Right atrium auricular region (tissue), 2 donors: ENCODE measurements around the gene SRSF7. TPM values are rescaled to one million over a fixed set of nuclear protein-coding genes. Genes with fewer than 3 reads are reported as not detected.
"Not testable (repeated sequence)": the region's sequence is repeated elsewhere in the genome, so short reads cannot be mapped to it uniquely, and the experiment has no call there.

Experiments
- DNase-seq: peaks from one replicate; pipeline ENCODE4 v3.0.0-alpha.2; 2019; ENCODE audit warnings: low spot score
- H3K27ac ChIP-seq, 2 donors: fragments of 200-600 bp; sonication (generic); 1 replicate in 1 of 2; 2 replicates in 1 of 2; pipeline ENCODE4 v1.5.1; 2016 to 2019
- H3K27me3 ChIP-seq, 2 donors: fragments of 200-600 bp; sonication (generic); one replicate each; pipeline versions ENCODE4 v1.5.1 to v1.6.0; 2017 to 2019
- H3K36me3 ChIP-seq: fragments of 200-600 bp; sonication (generic); one replicate; pipeline ENCODE4 v1.5.1; 2016
- H3K4me1 ChIP-seq, 2 donors: fragments of 200-600 bp; sonication (generic); one replicate each; pipeline versions ENCODE4 v1.5.1 to v1.6.0; 2017 to 2019
- H3K4me3 ChIP-seq, 2 donors: fragments of 200-600 bp; sonication (generic); 1 replicate in 1 of 2; 2 replicates in 1 of 2; pipeline ENCODE4 v1.5.1; 2017 to 2019; ENCODE audit warnings: mild to moderate bottlenecking in 1 of 2, moderate library complexity in 1 of 2
- H3K9me3 ChIP-seq, 2 donors: fragments of 200-600 bp; sonication (generic); one replicate each; pipeline ENCODE4 v1.5.1; 2019
- total RNA-seq, 2 donors: library from RNA; depleted of rRNA; stranded (reverse); fragments of >200 nt; gene quantifications; one replicate each; pipeline ENCODE4 v1.1.0, GENCODE V29; 2016
- TF ChIP-seq, protein P1 (sequence below), 2 donors: fragments of 200-600 bp; sonication (generic); IDR thresholded peaks; one replicate each; pipeline ENCODE4 v1.5.1; 2019; ENCODE audit warnings: antibody characterized with exemption in 2 of 2

The SRSF7 gene
- total RNA-seq, 2 donors from 2014 or later = 32.1 to 44.3 TPM

DNA sequence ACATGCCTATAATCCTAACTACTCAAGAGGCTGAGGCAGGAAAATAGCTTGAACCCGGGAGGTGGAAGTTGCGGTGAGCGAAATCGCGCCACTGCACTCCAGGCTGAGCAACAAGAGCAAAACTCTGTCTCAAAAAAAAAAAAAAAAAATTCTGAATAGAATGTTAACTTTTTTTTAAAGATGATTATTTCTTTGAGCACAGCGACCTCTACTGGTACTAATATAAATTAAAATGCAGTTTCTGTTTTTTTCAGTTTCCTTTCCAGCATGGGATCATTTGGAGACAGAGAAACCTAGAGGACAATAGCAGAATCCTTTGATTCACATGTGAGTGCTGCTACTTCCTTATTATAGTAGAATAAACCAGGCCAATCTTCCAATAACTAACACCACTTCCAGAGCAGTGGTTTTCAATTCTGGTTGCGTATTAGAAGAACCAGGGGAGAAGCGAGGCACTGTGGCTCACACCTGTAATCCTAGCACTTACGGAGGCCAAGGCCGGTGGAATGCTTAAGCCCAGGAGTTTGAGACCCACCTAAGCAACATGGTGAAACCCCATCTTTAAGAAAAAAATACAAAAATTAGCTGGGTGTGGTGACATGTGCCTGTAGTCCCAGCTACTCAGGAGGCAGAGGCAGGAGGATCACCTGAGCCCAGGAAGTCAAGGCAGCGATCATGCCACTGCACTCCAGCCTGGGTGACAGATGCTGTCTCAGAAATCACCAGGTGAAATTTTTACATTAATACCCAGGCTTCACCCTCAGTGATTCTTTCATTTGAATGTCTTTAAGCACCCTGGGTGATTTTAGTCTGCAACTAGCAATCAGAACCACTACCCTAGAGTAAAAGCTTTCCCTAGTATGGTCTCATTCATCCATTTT is 10.1 kb downstream of the SRSF7 start:
- Histone ChIP-seq H3K27me3 (no peaks in the 10 kb centered on the region), H3K36me3 (peaks cover 66% of the 10 kb centered on the region), H3K27ac (peak overlapping the region; percentile 57 to 63), H3K9me3 (no peaks in the 10 kb centered on the region), H3K4me3 (no peak overlapping the region), H3K4me1 (peaks cover 0 to 43% of the 10 kb centered on the region in 2 donors)
- TF ChIP-seq, protein P1, sequence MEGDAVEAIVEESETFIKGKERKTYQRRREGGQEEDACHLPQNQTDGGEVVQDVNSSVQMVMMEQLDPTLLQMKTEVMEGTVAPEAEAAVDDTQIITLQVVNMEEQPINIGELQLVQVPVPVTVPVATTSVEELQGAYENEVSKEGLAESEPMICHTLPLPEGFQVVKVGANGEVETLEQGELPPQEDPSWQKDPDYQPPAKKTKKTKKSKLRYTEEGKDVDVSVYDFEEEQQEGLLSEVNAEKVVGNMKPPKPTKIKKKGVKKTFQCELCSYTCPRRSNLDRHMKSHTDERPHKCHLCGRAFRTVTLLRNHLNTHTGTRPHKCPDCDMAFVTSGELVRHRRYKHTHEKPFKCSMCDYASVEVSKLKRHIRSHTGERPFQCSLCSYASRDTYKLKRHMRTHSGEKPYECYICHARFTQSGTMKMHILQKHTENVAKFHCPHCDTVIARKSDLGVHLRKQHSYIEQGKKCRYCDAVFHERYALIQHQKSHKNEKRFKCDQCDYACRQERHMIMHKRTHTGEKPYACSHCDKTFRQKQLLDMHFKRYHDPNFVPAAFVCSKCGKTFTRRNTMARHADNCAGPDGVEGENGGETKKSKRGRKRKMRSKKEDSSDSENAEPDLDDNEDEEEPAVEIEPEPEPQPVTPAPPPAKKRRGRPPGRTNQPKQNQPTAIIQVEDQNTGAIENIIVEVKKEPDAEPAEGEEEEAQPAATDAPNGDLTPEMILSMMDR (IDR thresholded peaks at IDR 0.05) = peak; percentile 29 to 77
- peak; percentile 57 for DNase-seq

DNA sequence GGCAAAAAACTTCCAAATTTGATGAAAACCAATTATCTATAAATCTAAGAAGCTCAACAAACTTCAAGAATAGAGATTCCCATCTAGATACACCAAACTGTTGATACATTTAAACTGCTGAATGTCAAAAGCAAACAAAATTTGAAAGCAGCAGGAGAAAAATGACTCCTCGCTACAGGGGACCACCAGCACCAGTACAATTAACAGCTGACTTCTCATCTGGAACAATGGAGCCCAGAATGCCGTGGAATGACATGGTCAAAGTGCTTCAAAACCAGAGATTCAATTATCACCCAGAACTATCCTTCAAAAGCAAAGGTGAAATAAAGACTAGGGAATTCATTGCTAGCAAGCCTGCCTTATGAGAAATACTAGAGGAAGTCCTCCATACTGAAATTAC is 11.6 kb downstream of the SRSF7 start:
- Histone ChIP-seq H3K27me3 (no peaks in the 10 kb centered on the region), H3K4me3 (no peak overlapping the region), H3K9me3 (no peaks in the 10 kb centered on the region), H3K36me3 (peaks cover 50% of the 10 kb centered on the region), H3K27ac (no peak overlapping the region), H3K4me1 (peaks cover 0 to 48% of the 10 kb centered on the region in 2 donors)
- TF ChIP-seq, protein P1 (IDR thresholded peaks at IDR 0.05) = no peak
- peak; percentile 38 for DNase-seq

DNA sequence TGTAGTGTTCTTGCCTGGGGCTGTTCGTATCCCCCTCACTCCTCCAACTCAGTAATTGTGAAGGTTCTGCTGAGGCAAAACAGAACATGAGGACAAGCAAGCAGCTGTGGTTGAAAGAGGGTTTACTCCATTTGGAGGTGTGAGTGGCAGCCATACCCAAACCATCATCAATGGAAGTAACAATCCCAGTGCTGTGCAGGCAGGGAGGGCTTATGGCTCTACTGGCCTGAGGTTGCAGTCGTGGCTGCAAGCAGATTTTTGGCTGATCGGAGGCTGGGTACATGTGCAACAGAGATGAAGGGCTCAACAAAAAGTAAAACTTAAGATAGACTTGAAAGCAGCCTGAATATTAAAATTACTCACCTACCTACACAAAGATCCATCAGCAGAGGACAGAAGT is 13.2 kb downstream of the SRSF7 start:
- Histone ChIP-seq H3K4me3 (no peak overlapping the region), H3K9me3 (no peaks in the 10 kb centered on the region), H3K36me3 (peaks cover 45% of the 10 kb centered on the region), H3K27me3 (no peaks in the 10 kb centered on the region), H3K27ac (peak overlapping the region; percentile 35 to 59), H3K4me1 (peaks cover 0 to 32% of the 10 kb centered on the region in 2 donors)
- peak; percentile 50 for DNase-seq
- TF ChIP-seq, protein P1 (IDR thresholded peaks at IDR 0.05) = no peak

DNA sequence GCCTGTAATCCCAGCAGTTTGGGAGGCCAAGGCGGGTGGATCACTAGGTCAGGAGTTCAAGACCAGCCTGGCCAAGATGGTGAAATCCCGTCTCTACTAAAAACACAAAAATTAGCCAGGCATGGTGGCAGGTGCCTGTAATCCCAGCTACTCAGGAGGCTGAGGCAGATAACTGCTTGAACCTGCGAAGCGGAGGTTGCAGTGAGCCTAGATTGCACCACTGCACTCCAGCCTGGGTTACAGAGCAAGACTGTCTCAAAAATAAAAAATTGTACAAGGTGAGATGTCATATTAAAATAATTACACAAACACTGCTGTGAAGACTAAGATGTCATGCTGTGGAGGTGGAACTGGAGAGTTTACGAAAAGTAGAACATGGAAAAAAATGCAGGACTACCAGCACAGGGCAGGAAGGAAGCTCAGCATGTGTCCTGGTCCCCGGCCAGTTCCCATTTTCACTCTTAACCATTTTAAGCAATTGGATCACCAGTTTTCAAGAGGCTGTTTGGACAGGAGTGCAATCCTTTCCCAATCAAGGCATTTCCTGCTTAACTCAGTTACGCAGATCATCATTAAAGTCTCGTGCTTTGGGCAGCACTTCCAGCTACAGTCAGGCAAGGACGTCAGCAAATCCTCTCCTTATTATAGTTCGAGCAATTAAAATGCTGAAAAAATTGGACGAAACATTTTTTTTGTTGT is 14.0 kb downstream of the SRSF7 start:
- peak overlapping the region; percentile 35 to 59 for H3K27ac ChIP-seq
- peak; percentile 67 for DNase-seq

DNA sequence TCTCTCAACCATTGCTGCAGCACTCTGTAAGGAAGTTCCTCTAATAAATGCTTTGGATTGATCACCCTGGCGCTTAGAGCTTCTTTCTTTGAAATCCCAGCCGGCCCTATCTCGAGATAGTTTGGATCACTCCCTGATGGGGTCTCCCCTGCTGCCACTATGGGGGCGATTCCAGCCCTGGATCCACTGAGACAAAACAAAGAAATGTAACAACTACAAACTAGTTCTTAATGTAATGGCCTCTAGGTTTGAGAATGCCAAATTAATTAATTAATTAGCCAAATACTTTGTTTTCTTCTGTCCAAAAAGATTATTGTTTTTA is 15.2 kb downstream of the SRSF7 start:
- Histone ChIP-seq H3K36me3 (peaks cover 47% of the 10 kb centered on the region), H3K9me3 (no peaks in the 10 kb centered on the region), H3K27me3 (no peaks in the 10 kb centered on the region), H3K4me1 (peaks cover 0 to 29% of the 10 kb centered on the region in 2 donors), H3K27ac (peak overlapping the region in 1 of 2 donors; percentile 16), H3K4me3 (no peak overlapping the region)
- peak; percentile 48 for DNase-seq
- TF ChIP-seq, protein P1 (IDR thresholded peaks at IDR 0.05) = no peak

More for the DNA sequence above, 14.0 kb downstream of the SRSF7 start:
- H3K27me3 ChIP-seq, H3K9me3 ChIP-seq, H3K4me3 ChIP-seq: not testable (repeated sequence)
- H3K4me1 ChIP-seq = peaks cover 0 to 31% of the 10 kb centered on the region in 2 donors
- peaks cover 46% of the 10 kb centered on the region for H3K36me3 ChIP-seq
